ENCODE results near the gene RAB44.

RAB44 gene

GRCh38 chr6:36753671-36754405, 56.2 kb downstream of the RAB44 start:
- no peak for DNase-seq

GRCh38 chr6:36754582-36755434, 57.2 kb downstream of the RAB44 start:
- DNase-seq: no peak

- DNase-seq: no peak
These were observed 58.1 kb downstream of the RAB44 start for GRCh38 chr6:36755435-36756348.

GRCh38 chr6:36756786-36757185, 59.2 kb downstream of the RAB44 start:
- no peak for DNase-seq

GRCh38 chr6:36757206-36757605, 59.6 kb downstream of the RAB44 start:
- no peak for DNase-seq

GRCh38 chr6:36757943-36758508, 60.4 kb downstream of the RAB44 start:
- DNase-seq: no peak

- no peak for DNase-seq
These were observed 61.0 kb downstream of the RAB44 start for GRCh38 chr6:36758516-36759147.

GRCh38 chr6:36759148-36759759, 61.6 kb downstream of the RAB44 start:
- no peak for DNase-seq

- DNase-seq: no peak
These were observed 63.2 kb downstream of the RAB44 start for GRCh38 chr6:36760685-36761435.

- DNase-seq: no peak
These were observed 64.5 kb downstream of the RAB44 start for GRCh38 chr6:36762123-36762522.

GRCh38 chr6:36765190-36765589, 67.6 kb downstream of the RAB44 start:
- DNase-seq: no peak

GRCh38 chr6:36765594-36766398, 68.2 kb downstream of the RAB44 start:
- peak; percentile 36 for DNase-seq

GRCh38 chr6:36766399-36766945, 68.8 kb downstream of the RAB44 start:
- DNase-seq: no peak

- no peak for DNase-seq
These were observed 71.6 kb downstream of the RAB44 start for GRCh38 chr6:36769183-36769675.

- no peak for DNase-seq
These were observed 72.3 kb downstream of the RAB44 start for GRCh38 chr6:36769676-36770499.

GRCh38 chr6:36771145-36771544, 73.5 kb downstream of the RAB44 start:
- DNase-seq: no peak

GRCh38 chr6:36772397-36772796, 74.8 kb downstream of the RAB44 start:
- DNase-seq: no peak

GRCh38 chr6:36774331-36774730, 76.7 kb downstream of the RAB44 start:
- DNase-seq: no peak

- DNase-seq: no peak
These were observed 78.5 kb downstream of the RAB44 start for GRCh38 chr6:36776167-36776566.

Measured in NCI-H2081 treated with DMSO at 0.1 percent for 48 hours (cell line).